KMS-11 (cell line): Measurements from ENCODE around the gene DUS4L.

ENCODE experiments used
- H2AFZ ChIP-seq: fragments of 200-600 bp; sonication (generic); 2 replicates; pipeline ENCODE4 v1.6.1; 2016; ENCODE audit warnings: antibody characterized with exemption, mixed run types, low read depth
- H3K27ac ChIP-seq: fragments of 200-600 bp; sonication (generic); 2 replicates; pipeline ENCODE4 v1.6.1; 2016; ENCODE audit warnings: mild to moderate bottlenecking, mixed run types
- H3K27me3 ChIP-seq: fragments of 200-600 bp; sonication (generic); 2 replicates; pipeline ENCODE4 v1.6.1; 2017; ENCODE audit warnings: mild to moderate bottlenecking, low read depth, mixed run types, moderate library complexity; ENCODE audit not compliant: insufficient read depth
- H3K36me3 ChIP-seq: fragments of 200-600 bp; sonication (generic); 2 replicates; pipeline ENCODE4 v1.6.1; 2017; ENCODE audit warnings: mild to moderate bottlenecking, mixed run types; ENCODE audit not compliant: insufficient read depth
- H3K4me1 ChIP-seq: fragments of 200-600 bp; sonication (generic); 2 replicates; pipeline ENCODE4 v1.6.1; 2016; ENCODE audit warnings: mild to moderate bottlenecking, low read depth, mixed run types; ENCODE audit not compliant: poor library complexity, severe bottlenecking
- H3K4me2 ChIP-seq: fragments of 200-600 bp; sonication (generic); 2 replicates; pipeline ENCODE4 v1.7.0; 2016; ENCODE audit warnings: mild to moderate bottlenecking, mixed run types
- H3K4me3 ChIP-seq: fragments of 200-600 bp; sonication (generic); IDR thresholded peaks from 2 replicates; pipeline ENCODE4 v1.6.1; 2017; ENCODE audit warnings: low read depth, low read length, mixed read lengths; ENCODE audit not compliant: insufficient read depth
- H3K79me2 ChIP-seq: fragments of 200-600 bp; sonication (generic); 2 replicates; pipeline ENCODE4 v1.6.1; 2016; ENCODE audit warnings: low read depth, mixed run types; ENCODE audit not compliant: insufficient read depth
- H3K9ac ChIP-seq: fragments of 200-600 bp; sonication (generic); 2 replicates; pipeline ENCODE4 v1.6.1; 2016; ENCODE audit warnings: mild to moderate bottlenecking, mixed run types
- H4K20me1 ChIP-seq: fragments of 200-600 bp; sonication (generic); 2 replicates; pipeline ENCODE4 v1.6.1; 2016; ENCODE audit warnings: mild to moderate bottlenecking, mixed run types; ENCODE audit not compliant: insufficient read depth
- CTCF ChIP-seq: fragments of 200-600 bp; sonication (generic); conservative IDR thresholded peaks from 2 replicates; pipeline ENCODE4 v1.6.1; 2017; ENCODE audit warnings: low read depth, mild to moderate bottlenecking, antibody characterized with exemption, low read length, moderate library complexity, mixed read lengths

The DUS4L gene

GRCh38 chr7:107581387-107582013, 17.7 kb downstream of the DUS4L start:
- Histone ChIP-seq H3K79me2 (no peaks in the 10 kb centered on the region), H3K4me3 (no peak overlapping the region), H2AFZ (no peak overlapping the region), H3K36me3 (no peaks in the 10 kb centered on the region), H3K4me2 (peak overlapping the region; percentile 91), H3K27ac (no peak overlapping the region), H3K9ac (no peak overlapping the region), H3K4me1 (peaks cover 13% of the 10 kb centered on the region), H3K27me3 (no peaks in the 10 kb centered on the region), H4K20me1 (no peaks in the 10 kb centered on the region)
- TF ChIP-seq CTCF, result no peak

- Histone ChIP-seq H3K4me2 (no peak overlapping the region), H3K36me3 (no peaks in the 10 kb centered on the region), H3K4me1 (peaks cover 13% of the 10 kb centered on the region), H3K27me3 (no peaks in the 10 kb centered on the region), H3K79me2 (no peaks in the 10 kb centered on the region), H4K20me1 (no peaks in the 10 kb centered on the region), H3K9ac (no peak overlapping the region), H2AFZ (no peak overlapping the region), H3K4me3 (no peak overlapping the region), H3K27ac (no peak overlapping the region)
- no peak for TF ChIP-seq CTCF
Observed at GRCh38 chr7:107582875-107583274, 19.1 kb downstream of the DUS4L start.

GRCh38 chr7:107584716-107585115, 20.9 kb downstream of the DUS4L start:
- no peaks in the 10 kb centered on the region for H3K27me3 ChIP-seq
- no peaks in the 10 kb centered on the region for H3K79me2 ChIP-seq
- no peak overlapping the region for H2AFZ ChIP-seq
- H3K36me3 ChIP-seq, result no peaks in the 10 kb centered on the region
- no peak overlapping the region for H3K4me2 ChIP-seq
- H3K27ac ChIP-seq, result no peak overlapping the region
- TF ChIP-seq CTCF, result no peak
- no peaks in the 10 kb centered on the region for H4K20me1 ChIP-seq
- H3K4me1 ChIP-seq, result peaks cover 9% of the 10 kb centered on the region
- no peak overlapping the region for H3K9ac ChIP-seq
- no peak overlapping the region for H3K4me3 ChIP-seq

DNA sequence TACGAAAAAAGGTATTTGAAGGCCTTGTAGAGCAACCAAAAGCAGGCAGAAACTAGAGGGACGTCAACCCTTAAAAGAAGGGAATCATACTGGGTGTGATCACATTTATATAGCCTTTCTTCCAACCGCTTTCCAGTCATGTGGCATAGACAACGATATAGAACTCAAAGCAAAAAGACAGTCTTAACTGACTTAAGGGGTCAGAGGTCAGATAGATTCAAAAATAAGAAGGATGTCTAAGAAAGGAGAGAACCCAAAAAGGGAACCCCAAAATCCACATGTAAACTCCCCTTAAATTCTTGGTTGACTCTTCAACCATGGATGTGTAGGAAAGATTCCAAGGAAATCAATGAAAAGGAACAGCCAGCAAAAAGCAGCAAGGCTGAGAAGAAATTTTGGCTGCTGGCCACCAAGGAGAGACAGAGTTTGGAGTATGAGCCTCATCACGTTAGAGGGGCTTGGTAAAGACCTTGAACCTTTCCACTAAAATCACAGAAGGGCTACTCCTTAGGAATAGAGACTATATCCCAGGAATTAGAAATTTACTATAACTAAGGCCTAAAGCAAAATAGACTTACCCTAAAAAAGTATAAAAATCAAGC, 24.9 kb downstream of the DUS4L start:
- Histone ChIP-seq H3K9ac (no peak overlapping the region), H4K20me1 (no peaks in the 10 kb centered on the region), H3K4me1 (no peaks in the 10 kb centered on the region), H3K36me3 (no peaks in the 10 kb centered on the region), H3K27me3 (no peaks in the 10 kb centered on the region), H3K4me3 (no peak overlapping the region), H2AFZ (no peak overlapping the region), H3K79me2 (no peaks in the 10 kb centered on the region), H3K27ac (no peak overlapping the region), H3K4me2 (no peak overlapping the region)
- TF ChIP-seq CTCF, result no peak
